Measurements from ENCODE around the gene TIFAB.

GRCh38 chr5:135398160-135398854 is 53.8 kb downstream of the TIFAB start:
- TF ChIP-seq POLR2A (IDR thresholded peaks at IDR 0.05) (no peak), POLR2AphosphoS5 (IDR thresholded peaks at IDR 0.05) (no peak)

Measured in suprapubic skin (tissue), 4 donors.